LHCN-M2 (cell line): Measurements from ENCODE around the gene C1QTNF6. TPM values are rescaled to one million over a fixed set of nuclear protein-coding genes. Genes with fewer than 3 reads are reported as not detected.

Source experiments
- DNase-seq: peaks from one replicate; pipeline ENCODE4 v3.0.0-alpha.2; 2012; ENCODE audit warnings: low read depth
- total RNA-seq: library from RNA; depleted of rRNA; stranded (reverse); fragments of >200 nt; gene quantifications from 2 replicates; pipeline ENCODE4 v1.2.3, GENCODE V29; 2014; rRNA removed

Gene C1QTNF6
- total RNA-seq, 1 experiment from 2014 or later = 3.2 TPM

DNA sequence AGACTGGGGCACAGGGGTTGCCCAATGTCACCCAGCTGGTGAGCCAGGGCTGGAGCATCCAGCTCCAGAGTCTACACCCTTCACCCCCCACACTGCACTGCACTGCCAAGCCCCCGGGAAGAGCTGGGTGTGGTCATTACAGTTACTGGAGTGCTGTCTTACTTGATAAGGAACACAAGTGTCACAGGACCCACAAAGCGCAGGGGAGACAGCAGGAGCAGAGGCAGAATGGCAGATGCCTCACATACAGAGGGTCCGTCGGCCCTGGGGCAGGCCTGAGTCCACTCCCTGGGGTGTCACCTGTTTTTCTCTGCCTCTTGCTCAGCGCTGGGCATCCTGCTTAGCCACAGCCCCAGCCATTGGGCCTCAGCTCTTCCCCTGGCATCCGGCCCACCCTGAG is 46.1 kb downstream of the C1QTNF6 start:
- DNase-seq = no peak

GRCh38 chr22:37141476-37141875 is 46.6 kb downstream of the C1QTNF6 start:
- DNase-seq = no peak

- no peak for DNase-seq
These were observed 47.2 kb downstream of the C1QTNF6 start for GRCh38 chr22:37140686-37141323.

DNA sequence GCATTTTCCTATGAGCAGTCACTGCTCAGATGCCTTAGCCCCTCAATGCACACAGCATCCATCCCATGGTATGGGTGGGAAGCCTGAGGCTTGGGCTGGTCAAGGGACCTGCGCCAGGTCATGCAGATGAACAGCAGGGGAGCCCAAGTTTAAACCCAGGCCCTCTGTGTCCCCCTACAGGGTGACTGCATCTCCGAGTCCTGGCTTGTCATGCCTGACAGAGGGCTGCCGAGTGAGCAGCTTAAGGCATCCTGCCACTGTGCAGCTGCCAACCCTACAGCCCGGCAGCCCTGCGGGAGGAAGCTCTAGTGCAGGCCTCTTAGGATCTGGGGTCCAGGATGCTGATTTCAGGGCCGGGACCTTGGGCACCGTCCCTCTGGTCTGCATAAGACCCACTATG is 48.3 kb downstream of the C1QTNF6 start:
- no peak for DNase-seq

DNA sequence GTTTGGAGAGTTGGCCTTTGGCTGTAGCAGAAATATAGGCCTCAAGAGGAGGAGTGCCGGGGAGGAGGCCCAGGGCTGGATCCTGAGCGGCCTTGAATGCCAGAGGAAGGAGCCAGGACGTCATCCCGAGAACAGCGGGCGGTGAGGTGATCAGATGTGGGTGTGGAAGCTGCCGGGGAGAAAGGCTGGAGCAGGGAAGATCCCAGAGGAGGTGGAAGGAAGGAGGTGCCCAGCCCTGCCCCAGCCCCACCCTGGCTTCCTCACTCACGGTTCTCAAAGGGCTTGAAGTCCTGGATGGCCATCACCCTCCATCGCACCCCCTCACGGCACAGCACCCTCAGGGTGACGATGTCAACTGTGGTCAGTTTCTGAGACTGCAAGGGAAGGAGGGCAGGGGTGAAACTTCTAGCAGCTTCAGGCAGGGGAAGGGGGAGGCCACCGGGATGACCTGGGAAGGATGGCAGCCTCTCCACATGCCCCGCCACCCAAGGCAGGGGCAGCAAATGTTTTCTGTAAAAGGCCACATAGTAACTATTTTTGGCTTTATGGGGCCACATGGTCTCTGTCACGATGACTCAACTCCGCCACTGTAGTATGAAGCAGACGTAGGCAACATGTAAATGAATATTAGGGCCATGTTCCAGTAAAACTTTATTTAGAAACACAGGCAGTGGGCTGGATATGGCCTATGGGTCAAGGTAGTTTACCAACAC is 49.0 kb downstream of the C1QTNF6 start:
- DNase-seq = no peak

DNA sequence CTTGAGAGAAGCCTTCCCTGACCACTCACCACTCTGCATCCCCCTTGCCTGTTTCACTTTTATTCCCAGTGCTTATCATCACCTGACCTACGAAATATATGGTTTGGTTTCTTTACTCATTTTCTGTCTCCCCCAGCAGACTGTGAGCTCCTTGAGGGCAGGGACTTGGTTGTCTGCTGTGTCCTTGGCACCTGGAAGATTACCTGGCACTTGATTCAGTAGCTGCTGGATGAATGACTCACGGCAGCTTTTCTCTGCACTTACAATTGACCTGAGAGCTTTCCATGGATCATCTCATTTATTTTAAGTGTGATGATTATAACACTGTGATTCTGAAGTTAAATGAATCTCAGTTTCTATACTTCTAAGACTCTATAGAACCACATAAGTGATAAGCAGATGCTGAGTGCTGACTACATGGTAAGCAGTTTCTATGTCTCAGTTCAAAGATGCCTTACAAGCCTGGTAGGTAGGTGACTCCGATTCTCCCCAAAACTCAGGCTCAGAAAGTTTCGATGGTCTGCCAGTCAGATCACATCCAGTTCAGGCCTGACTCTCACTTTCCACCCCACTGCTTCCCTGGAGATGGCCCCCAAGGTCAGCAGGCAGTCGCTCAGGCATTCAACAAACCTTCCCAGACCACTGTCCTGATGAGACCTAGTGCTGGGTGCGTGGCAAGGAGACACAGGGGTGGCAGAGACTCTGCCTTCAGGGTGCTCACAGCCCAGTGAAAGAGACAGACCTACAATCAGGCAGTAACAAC is 50.0 kb downstream of the C1QTNF6 start:
- no peak for DNase-seq

- no peak for DNase-seq
These were observed 50.9 kb downstream of the C1QTNF6 start for GRCh38 chr22:37137131-37137530.

DNA sequence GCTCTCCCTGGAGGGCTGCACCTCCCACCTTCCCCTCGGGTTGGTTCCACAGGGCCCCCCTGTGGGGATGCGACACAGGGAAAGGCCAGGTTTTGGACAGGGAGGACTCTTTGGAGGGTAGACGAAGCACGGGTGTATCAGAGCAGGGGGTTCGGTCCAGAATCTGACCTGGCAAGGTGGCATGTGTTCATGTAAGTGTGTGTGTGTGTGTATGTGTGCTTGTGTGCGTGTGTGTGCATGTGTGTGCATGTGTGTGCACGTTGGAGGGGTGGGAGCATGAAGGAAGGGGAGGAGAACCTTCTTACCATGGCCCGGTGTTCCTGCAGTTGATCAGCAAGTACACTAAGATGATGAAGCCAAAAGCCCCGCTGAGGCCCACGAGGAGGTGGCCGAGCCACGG is 53.0 kb downstream of the C1QTNF6 start:
- no peak for DNase-seq

DNA sequence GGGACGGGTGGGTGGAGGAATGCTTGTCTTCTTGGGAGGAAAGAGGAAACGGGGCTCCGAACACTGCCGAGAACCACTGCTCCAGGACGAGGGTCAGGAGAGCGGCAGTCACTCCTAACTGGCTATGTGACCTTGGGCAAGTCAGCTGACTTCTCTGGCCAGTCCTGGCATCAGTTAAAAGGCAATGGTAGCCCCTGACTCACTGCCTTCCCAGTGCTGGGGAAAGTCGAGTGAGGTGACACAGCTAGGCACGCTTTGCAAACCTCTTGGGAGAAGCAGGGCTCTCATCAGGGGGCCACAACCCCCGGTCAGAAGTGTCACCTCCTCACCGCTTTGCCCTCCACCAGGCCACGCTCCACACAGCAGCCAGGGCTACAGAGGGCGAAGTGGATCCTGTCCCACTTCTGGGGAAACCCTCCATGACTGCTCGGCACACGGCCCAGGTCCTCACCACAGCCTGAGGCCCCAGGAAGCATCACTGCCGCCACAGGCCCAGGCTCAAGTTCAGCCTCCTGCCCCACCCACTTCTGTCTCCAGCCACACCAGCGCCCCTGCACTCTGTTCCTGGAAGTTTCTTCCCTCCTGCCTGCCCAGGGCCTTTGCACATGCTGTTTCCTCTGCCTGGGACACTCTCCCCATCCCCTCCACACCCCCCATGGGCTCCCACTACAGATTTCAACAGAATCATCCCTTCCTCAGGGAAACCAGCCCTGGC is 54.6 kb downstream of the C1QTNF6 start:
- no peak for DNase-seq

DNA sequence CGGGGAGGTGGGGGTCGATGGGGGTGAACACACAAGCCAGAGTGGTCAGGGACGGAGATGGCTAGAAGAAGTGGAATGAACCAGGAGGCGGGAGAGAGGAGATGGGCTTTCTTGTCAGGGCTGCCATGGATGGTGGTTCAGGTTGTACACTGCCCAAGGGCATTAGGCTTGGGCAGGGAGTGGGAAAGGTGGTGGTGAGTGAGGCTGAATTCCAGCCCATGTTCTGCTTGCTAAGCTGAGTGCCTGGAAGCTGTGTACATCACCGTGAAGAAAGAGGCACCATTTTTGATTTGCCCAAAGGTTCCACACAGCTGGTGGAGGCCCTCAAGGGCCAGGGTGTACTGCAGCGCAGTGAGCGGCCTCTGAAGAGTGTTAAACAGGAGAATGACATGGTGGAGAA is 55.3 kb downstream of the C1QTNF6 start:
- DNase-seq = no peak

Other genes with a start within 250 kb of the C1QTNF6 start
- gene TST, start 168.8 kb downstream of the C1QTNF6 start, total RNA-seq = 17.6 and 18.4 TPM in 2 replicates
- 46.4 and 61.3 TPM in 2 replicates for gene MPST, start 168.5 kb downstream of the C1QTNF6 start, total RNA-seq
- gene KCTD17, start 136.5 kb downstream of the C1QTNF6 start, total RNA-seq = 34.0 and 35.1 TPM in 2 replicates
- gene TMPRSS6, start 78.5 kb downstream of the C1QTNF6 start, total RNA-seq = not detected in 2 replicates
- not detected in 2 replicates for gene IL2RB, start 38.3 kb downstream of the C1QTNF6 start, total RNA-seq
- gene SSTR3, start 24.2 kb upstream of the C1QTNF6 start, total RNA-seq = not detected in 2 replicates
- 0.69 and 1.1 TPM in 2 replicates for gene RAC2, start 56.0 kb upstream of the C1QTNF6 start, total RNA-seq
- gene CYTH4, start 94.3 kb upstream of the C1QTNF6 start, total RNA-seq = not detected in 2 replicates
- 0.17 and 0.32 TPM in 2 replicates for gene ELFN2, start 239.2 kb upstream of the C1QTNF6 start, total RNA-seq